Fibroblast of the aortic adventitia (primary cell): ENCODE data around the gene BAZ1B. TPM values are rescaled to one million over a fixed set of nuclear protein-coding genes. Genes with fewer than 3 reads are reported as not detected.
"Not testable (repeated sequence)": the region's sequence is repeated elsewhere in the genome, so short reads cannot be mapped to it uniquely, and the experiment has no call there.

ENCODE experiments used
- DNase-seq: peaks from one replicate; pipeline ENCODE4 v3.0.0-alpha.2; 2010; ENCODE audit warnings: low read depth
- H3K4me3 ChIP-seq: 2 replicates; pipeline ENCODE4 v1.5.1; 2011; ENCODE audit warnings: low read depth, mild to moderate bottlenecking, control low read depth, low read length, moderate library complexity
- total RNA-seq: library from RNA; depleted of rRNA; stranded (reverse); fragments of >200 nt; gene quantifications from 2 replicates; pipeline ENCODE4 v1.2.3, GENCODE V29; 2012; ENCODE audit warnings: low replicate concordance
- TF ChIP-seq, protein P1 (sequence below): IDR thresholded peaks from 2 replicates; pipeline ENCODE4 v1.5.1; 2011; ENCODE audit warnings: mild to moderate bottlenecking, low read length, control low read depth, inconsistent platforms; ENCODE audit not compliant: insufficient read depth

BAZ1B gene
- total RNA-seq, 1 donor: 75.6 TPM

DNA sequence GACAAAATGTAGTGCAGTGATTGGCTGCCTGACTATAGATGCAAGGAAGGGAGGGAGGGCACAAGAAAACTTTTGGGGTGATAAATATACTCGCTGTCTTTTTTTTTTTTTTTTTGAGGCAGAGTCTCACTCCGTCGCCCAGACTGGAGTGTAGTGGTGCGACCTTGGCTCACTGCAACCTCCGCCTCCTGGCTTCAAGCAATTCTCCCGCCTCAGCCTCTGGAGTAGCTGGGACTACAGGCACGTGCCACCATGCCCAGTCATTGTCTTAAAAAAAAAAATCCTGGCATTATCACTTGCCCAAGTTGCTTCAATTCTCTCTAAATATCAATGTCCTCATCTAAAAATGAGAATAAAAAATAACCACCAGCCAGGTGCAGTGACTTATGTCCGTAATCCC is 96.1 kb downstream of the BAZ1B start:
- DNase-seq: no peak
- H3K4me3 ChIP-seq: no peak overlapping the region
- TF ChIP-seq, protein P1, sequence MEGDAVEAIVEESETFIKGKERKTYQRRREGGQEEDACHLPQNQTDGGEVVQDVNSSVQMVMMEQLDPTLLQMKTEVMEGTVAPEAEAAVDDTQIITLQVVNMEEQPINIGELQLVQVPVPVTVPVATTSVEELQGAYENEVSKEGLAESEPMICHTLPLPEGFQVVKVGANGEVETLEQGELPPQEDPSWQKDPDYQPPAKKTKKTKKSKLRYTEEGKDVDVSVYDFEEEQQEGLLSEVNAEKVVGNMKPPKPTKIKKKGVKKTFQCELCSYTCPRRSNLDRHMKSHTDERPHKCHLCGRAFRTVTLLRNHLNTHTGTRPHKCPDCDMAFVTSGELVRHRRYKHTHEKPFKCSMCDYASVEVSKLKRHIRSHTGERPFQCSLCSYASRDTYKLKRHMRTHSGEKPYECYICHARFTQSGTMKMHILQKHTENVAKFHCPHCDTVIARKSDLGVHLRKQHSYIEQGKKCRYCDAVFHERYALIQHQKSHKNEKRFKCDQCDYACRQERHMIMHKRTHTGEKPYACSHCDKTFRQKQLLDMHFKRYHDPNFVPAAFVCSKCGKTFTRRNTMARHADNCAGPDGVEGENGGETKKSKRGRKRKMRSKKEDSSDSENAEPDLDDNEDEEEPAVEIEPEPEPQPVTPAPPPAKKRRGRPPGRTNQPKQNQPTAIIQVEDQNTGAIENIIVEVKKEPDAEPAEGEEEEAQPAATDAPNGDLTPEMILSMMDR: no peak

DNA sequence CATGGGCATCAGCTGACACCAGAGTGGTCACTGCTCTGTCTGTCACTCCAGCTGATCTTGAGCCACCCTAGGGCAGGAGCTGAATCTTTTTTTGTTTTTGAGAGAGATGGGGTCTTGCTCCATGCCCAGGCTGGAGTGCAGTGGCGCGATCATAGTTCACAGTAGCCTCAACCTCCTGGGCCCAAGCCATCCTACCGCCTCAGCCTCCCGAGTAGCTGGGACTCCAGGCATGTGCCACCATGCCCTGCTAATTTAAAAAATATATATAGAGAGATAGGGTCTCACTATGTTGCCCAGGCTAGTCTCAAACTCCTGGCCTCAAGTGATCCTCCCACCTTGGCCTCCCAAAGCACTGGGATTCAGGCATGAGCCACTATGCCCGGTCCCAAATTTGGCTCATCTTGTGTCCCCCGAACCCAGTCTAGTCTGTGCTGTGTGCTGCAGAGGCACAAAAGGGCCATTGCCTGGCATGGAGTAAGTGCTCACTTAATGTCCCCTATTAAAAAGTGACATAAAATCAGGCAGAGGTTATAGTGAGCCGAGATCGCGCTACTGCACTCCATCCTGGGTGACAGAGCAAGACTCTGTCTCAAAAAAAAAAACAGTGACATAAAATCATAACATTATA is 96.6 kb downstream of the BAZ1B start:
- no peak overlapping the region for H3K4me3 ChIP-seq
- DNase-seq: no peak
- TF ChIP-seq, protein P1: no peak

DNA sequence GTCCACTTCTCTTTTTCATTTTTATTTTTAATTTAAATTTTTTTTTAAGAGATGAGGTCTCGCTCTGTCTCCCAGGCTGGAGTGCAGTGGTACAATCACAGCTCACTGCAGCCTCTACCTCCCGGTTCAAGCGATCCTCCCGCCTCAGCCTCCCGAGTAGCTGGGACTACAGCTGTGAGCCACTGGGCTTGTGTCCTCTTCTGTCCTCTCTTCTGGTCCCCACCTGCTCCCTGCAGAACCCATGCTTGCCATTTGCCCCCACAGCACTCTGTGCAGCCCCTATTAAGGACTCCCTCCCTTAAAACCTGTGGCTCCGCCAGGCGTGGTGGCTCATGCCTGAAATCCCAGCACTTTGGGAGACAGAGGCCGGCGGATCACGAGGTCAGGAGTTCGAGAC is 97.6 kb downstream of the BAZ1B start:
- DNase-seq: no peak
- TF ChIP-seq, protein P1: no peak
- no peak overlapping the region for H3K4me3 ChIP-seq

DNA sequence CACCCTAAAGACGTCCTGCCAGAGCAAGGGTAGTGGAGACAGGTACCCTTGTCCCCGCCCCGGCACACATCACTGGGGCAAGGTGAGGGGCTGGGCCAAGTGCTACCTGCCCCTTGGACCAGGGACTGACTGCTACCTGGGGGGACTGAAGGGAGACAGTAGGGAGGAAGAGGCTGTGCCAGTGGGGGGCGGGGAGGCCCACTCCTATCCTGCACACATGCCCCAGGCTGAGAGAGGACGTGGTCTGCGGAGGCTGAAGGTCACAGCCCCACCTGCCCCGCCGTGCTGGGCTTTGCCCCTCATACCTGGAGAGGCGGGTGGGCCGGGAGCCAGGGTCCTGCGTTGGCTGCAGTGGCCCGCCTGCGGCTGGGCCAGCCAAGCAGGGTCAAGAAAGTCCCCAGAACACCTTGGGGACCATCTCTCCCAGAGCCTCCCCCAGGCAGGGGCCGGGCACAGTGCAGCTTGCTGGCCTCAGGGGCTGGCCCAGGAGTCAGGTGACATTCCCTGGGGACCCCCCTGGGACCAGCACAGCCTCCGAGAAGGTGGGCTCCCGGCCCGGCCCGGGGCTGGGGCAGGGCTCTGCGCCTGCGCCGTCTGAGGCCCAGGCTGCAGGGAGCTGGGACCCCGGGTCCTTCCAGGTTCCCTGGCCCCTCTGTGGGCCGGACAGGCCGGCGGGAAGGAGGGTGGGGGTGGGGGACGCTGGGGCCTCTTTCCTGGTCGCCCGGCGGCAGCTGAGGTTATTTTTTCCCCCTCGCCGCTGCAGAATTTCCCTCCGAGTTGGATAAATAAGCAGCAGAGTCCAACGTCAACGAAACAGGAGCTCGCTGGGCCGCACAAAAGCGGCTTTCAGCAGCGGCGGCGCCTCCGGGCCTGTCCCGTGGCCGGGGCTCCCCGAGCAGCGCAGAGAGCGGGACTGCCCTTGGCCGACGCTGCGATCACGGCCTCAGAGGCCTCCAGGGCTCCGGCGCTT is 98.3 kb downstream of the BAZ1B start:
- H3K4me3 ChIP-seq: peak overlapping the region; percentile 13
- TF ChIP-seq, protein P1: no peak
- DNase-seq: no peak

DNA sequence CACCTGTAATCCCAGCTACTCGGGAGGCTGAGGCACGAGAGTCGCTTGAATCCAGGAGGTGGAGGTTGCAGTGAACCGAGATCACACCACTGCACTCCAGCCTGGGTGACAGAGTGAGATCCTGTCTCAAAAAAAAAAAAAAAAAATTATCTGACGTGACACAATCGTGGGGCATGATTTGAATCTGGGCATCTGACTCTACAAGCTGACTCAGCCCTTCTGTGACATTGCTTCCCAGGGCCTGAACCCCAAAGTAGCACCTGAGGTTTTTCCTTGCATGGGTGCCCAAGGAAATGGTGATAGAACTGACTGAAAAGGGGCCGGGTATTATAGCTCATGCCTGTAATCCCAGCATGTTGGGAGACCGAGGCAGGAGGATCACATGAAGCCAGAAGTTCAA is 101.5 kb downstream of the BAZ1B start:
- DNase-seq, H3K4me3 ChIP-seq: not testable (repeated sequence)

DNA sequence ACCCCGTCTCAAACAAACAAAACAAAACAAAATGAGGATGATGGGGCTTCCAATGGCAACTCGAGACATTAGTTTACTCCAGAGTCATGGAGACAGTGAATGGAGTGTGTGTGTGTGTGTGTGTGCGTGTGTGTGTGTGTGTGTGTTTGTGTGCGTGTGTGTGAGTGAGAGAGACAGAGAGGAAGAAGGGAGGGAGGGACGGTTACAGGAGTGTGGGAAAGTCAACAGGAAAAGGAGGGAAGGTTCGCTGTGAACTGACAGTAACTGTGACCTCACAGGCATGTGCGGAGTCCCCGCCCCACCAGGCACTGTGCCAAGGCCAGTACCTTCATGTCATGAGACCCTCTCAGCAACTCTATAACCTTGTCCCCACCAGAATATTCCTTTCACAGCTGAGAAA is 102.1 kb downstream of the BAZ1B start:
- not testable (repeated sequence) for H3K4me3 ChIP-seq, DNase-seq

DNA sequence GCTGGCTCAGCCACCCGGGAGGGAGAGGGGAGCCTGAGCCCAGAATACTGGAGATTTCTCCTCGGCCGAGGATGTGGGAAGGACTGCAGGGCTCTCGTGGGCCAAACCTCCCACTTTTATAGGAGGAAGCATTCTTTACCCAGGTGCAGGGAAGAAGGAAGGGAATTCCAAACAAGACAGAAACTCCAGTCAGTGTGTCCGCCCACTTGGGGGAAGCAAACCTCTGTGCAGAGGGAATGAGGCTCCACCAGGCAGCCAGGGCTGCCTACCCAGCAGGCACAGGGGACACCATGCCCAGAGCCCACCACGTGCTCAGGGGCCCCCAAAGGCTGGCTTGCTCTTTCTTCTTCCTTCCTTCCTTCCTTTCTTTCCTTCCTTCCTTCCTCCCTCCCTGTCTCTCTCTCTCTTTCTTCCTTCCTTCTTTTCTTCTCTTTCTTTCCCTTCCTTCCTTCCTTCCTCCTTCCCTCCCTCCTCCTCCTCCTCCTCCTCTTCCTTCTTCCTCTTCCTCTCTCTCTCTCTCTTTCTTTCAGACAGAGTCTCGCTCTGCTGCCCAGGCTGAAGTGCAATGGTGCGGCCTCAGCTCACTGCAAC is 103.9 kb downstream of the BAZ1B start:
- no peak overlapping the region for H3K4me3 ChIP-seq
- DNase-seq: no peak
- TF ChIP-seq, protein P1: no peak

DNA sequence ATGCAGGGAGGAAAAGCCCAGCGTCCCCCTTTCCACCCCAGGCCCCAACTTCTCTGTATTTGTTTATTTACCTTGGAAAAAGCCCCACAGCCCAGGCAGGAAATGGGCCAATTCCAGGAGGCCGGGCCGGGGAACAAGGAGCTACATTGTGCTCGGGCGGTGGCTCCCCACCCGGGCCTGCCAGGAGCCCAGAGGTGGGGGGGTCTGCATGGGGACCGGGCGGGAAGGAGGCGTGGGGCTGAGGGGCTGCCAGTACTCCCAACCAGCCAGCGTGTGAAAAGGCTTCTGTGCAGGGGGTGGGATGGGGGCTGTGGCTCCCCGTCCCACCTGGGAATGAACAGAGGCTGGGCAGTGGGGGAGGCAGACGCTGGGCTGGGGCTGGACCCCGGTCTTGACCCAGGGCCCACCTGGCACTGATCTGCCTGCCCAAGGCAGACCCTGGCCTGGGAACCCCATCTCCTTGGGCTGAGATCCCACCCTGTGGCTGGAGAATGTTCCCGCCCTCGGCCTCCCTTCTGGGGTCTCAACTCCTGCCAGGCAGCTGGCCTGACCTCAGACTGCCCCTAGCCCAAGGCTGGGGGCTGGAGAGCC is 111.5 kb downstream of the BAZ1B start:
- DNase-seq, H3K4me3 ChIP-seq: not testable (repeated sequence)

DNA sequence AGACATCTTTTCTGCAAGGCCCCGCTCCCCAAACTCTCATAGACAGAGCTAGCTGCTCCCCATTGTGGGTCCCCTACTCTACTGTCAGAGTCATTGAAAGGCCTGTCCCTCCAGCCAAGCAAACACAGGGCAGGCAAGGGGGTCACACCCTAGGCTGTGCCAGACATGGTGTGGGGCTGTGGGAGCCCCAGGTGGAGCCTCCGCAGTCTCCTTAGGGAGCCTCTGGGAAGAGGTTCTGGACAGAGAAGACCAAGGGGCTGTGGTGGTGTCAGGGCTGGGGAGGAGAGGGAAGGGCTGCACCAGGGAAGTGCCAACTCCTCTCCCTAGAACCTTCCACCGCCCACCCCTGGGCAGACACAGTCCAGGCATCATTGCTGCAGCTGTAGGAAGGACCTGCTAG is 117.2 kb downstream of the BAZ1B start:
- not testable (repeated sequence) for H3K4me3 ChIP-seq, DNase-seq

DNA sequence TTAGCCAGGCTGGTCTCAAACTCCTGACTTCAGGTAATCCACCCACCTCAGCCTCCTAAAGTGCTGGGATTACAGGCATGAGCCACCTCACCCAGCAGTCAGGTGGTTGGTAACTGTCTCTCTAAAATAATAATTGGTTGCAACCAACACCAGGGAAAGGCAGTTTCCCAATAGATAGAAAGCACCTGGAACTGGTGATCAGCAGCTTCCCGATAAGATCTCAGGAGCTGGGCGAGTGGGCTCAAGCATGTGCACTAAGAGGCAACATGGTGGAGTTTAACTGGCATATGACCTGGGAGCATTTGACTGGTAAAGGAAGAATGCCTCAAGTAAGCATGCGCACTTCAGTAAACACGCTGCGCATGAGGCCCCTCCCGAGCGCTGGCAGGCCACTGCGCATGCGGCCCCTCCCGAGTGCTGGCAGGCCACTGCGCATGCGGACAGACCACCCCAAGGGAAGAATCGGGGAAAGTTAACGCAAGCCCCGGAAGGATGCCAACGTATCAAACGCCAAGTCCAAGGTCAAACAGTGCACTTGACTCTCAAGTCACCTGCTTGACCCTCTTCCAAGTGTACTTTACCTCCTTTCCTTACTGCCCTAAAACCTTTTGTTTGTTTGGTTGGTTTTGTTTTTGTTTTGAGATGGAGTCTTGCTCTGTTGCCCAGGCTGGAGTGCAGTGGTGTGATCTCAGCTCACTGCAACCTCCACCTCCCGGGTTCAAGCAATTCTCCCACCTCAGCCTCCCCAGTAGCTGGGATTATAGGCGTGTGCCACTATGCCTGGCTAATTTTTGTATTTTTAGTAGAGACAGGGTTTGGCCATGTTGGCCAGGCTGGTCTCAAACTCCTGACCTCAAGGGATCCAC is 122.7 kb downstream of the BAZ1B start:
- H3K4me3 ChIP-seq: peak overlapping the region; percentile 54
- DNase-seq: peak; percentile 74
